Stomach smooth muscle (tissue), 2 donors: Measurements from ENCODE around the gene CCND2.
"Not testable (repeated sequence)": the region's sequence is repeated elsewhere in the genome, so short reads cannot be mapped to it uniquely, and the experiment has no call there.

Experiments
- H3K27ac ChIP-seq: one replicate; pipeline ENCODE4 v1.7.0; 2013; ENCODE audit warnings: mild to moderate bottlenecking, low read length, inconsistent platforms
- H3K27me3 ChIP-seq, 2 donors: one replicate each; pipeline ENCODE4 v1.7.0; 2013; ENCODE audit warnings: low read length in 2 of 2; ENCODE audit not compliant: insufficient read depth in 2 of 2, control insufficient read depth in 1 of 2
- H3K36me3 ChIP-seq, 2 donors: one replicate each; pipeline ENCODE4 v1.7.0; 2013; ENCODE audit warnings: low read length in 2 of 2; ENCODE audit not compliant: control insufficient read depth in 2 of 2, insufficient read depth in 2 of 2
- H3K4me1 ChIP-seq: one replicate; pipeline ENCODE4 v1.7.0; 2013; ENCODE audit warnings: low read length; ENCODE audit not compliant: control insufficient read depth, insufficient read depth
- H3K4me3 ChIP-seq, 2 donors: one replicate each; pipeline ENCODE4 v1.7.0; 2013; ENCODE audit warnings: low read length in 2 of 2
- H3K9ac ChIP-seq, 2 donors: one replicate each; pipeline ENCODE4 v1.7.0; 2013; ENCODE audit warnings: low read length in 2 of 2, mild to moderate bottlenecking in 1 of 2
- H3K9me3 ChIP-seq, 2 donors: one replicate each; pipeline ENCODE4 v1.7.0; 2013; ENCODE audit warnings: low read length in 2 of 2; ENCODE audit not compliant: control insufficient read depth in 2 of 2
- donor health status: healthy.
- donor health status: Pancreatic carcinoma.

CCND2 gene

GRCh38 chr12:4241592-4241991, 32.0 kb upstream of the CCND2 start:
- no peak overlapping the region for H3K27ac ChIP-seq
- H3K4me3 ChIP-seq, result no peak overlapping the region
- H3K4me1 ChIP-seq, result no peaks in the 10 kb centered on the region
- H3K9ac ChIP-seq, result no peak overlapping the region
- no peaks in the 10 kb centered on the region for H3K36me3 ChIP-seq
- H3K9me3 ChIP-seq, result peaks cover 0 to 3% of the 10 kb centered on the region in 2 donors
- peaks cover 6 to 11% of the 10 kb centered on the region in 2 donors for H3K27me3 ChIP-seq

- no peaks in the 10 kb centered on the region for H3K36me3 ChIP-seq
Measured at GRCh38 chr12:4242595-4242994, 31.0 kb upstream of the CCND2 start.

GRCh38 chr12:4243091-4243490, 30.5 kb upstream of the CCND2 start:
- no peak overlapping the region for H3K4me3 ChIP-seq
- H3K4me1 ChIP-seq, result no peaks in the 10 kb centered on the region
- peaks cover 6 to 11% of the 10 kb centered on the region in 2 donors for H3K27me3 ChIP-seq
- H3K27ac ChIP-seq, result no peak overlapping the region
- H3K9ac ChIP-seq, result no peak overlapping the region
- peaks cover 0 to 3% of the 10 kb centered on the region in 2 donors for H3K9me3 ChIP-seq
- no peaks in the 10 kb centered on the region for H3K36me3 ChIP-seq

More at GRCh38 chr12:4242595-4242994, 31.0 kb upstream of the CCND2 start:
- Histone ChIP-seq H3K4me1 (no peaks in the 10 kb centered on the region), H3K27me3 (peaks cover 6 to 11% of the 10 kb centered on the region in 2 donors), H3K9me3 (peaks cover 0 to 3% of the 10 kb centered on the region in 2 donors), H3K4me3 (no peak overlapping the region), H3K9ac (no peak overlapping the region), H3K27ac (no peak overlapping the region)

DNA sequence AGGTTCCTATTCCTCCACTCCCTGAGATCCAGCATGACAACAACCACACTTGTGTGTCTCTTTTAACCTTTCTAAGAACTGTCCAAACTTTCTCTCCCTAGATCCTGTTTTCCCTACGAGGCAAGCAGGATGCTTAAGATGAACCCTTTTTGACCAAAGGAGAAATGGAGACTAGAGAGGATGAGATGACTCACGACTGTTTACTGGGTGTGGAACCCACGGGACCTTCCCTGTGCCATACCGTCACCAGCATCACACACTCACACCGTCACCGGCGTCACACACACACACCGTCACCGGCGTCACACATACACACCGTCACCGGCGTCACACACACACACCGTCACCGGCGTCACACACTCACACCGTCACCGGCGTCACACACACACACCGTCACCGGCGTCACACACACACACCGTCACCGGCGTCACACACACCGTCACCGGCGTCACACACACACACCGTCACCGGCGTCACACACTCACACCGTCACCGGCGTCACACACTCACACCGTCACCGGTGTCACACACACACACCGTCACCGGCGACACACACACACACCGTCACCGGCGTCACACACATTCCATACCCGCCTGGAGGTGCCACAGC, 30.0 kb upstream of the CCND2 start:
- H3K27ac ChIP-seq, H3K9me3 ChIP-seq, H3K36me3 ChIP-seq, H3K4me1 ChIP-seq, H3K4me3 ChIP-seq, H3K9ac ChIP-seq: not testable (repeated sequence)
- peaks cover 6 to 11% of the 10 kb centered on the region in 2 donors for H3K27me3 ChIP-seq

DNA sequence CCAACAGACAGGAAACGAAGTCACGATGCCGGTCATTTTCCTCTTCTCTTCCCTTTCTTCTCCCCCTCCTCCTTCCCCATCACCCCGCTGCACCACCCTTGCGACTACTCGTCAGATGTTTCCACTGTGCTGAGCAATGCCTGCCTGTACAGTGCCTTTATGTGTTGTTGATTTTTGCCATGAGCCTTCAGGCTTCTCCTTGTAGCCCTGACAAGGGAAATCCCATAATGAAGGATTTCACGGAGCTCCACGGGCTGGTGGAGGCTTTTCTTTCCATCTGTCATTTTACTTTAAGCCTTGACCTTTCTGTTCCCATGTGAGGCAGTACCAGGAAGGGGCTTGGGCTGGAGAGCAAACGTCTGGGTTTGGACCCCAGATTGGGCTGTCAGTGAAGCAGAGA, 28.7 kb upstream of the CCND2 start:
- Histone ChIP-seq H3K4me1 (no peaks in the 10 kb centered on the region), H3K4me3 (no peak overlapping the region), H3K27me3 (peaks cover 6 to 10% of the 10 kb centered on the region in 2 donors), H3K36me3 (no peaks in the 10 kb centered on the region), H3K9ac (no peak overlapping the region), H3K27ac (no peak overlapping the region), H3K9me3 (peaks cover 0 to under 1% of the 10 kb centered on the region in 2 donors)

- H3K4me3 ChIP-seq, result no peak overlapping the region
- H3K4me1 ChIP-seq, result no peaks in the 10 kb centered on the region
- no peak overlapping the region for H3K9ac ChIP-seq
- no peak overlapping the region for H3K27ac ChIP-seq
- no peaks in the 10 kb centered on the region for H3K36me3 ChIP-seq
- H3K9me3 ChIP-seq, result no peaks in the 10 kb centered on the region
- peaks cover 6% of the 10 kb centered on the region in 2 donors for H3K27me3 ChIP-seq
Measured at GRCh38 chr12:4245446-4245845, 28.1 kb upstream of the CCND2 start.

DNA sequence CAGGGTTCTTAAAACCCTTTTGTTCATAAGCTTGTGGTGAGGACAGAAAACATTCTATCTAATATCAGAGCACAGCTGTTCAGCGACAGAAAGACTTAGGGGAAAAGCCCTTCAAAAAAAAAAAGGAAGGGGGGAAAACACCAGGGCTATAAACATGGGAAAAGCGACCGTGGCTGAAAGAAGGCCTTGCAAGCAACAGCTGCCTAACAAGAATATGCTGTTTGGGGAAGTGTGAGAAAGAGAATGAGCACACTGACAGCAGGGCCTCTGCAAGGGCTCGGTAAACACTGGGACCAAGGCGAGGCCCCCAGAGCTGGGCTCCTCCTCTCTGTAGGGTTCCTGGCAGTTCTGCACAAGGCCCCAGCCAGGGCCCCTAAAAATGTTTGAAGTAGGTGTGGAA, 27.4 kb upstream of the CCND2 start:
- Histone ChIP-seq H3K27me3 (peaks cover 4 to 6% of the 10 kb centered on the region in 2 donors), H3K9ac (no peak overlapping the region), H3K36me3 (no peaks in the 10 kb centered on the region), H3K4me3 (no peak overlapping the region), H3K4me1 (no peaks in the 10 kb centered on the region), H3K27ac (no peak overlapping the region), H3K9me3 (no peaks in the 10 kb centered on the region)

DNA sequence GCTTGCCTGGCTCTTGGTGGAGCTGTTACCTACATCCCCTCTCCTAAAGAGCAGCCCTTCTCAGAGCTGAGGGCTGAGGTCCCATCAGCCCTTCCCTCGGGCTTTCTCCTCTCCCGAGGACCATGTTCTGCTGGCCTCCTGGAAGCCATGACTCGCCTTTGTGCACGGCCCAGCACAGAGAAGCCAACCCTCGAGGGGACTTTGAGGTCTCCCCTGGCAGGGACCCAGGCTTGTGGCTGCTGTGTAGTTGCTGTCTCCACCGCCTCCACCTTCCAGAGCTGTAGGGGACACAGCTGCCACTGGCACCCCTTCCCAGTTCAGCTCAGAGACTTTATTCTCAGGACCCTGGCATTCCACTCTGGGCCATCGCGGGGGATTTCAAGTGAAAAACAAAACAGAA, 22.9 kb upstream of the CCND2 start:
- no peaks in the 10 kb centered on the region for H3K9me3 ChIP-seq
- H3K4me3 ChIP-seq, result no peak overlapping the region
- no peak overlapping the region for H3K9ac ChIP-seq
- no peak overlapping the region for H3K27ac ChIP-seq
- no peaks in the 10 kb centered on the region for H3K36me3 ChIP-seq
- H3K27me3 ChIP-seq, result no peaks in the 10 kb centered on the region
- H3K4me1 ChIP-seq, result no peaks in the 10 kb centered on the region

GRCh38 chr12:4251216-4251891, 22.2 kb upstream of the CCND2 start:
- H3K9me3 ChIP-seq, result no peaks in the 10 kb centered on the region
- no peaks in the 10 kb centered on the region for H3K4me1 ChIP-seq
- H3K4me3 ChIP-seq, result no peak overlapping the region
- H3K27ac ChIP-seq, result no peak overlapping the region
- no peaks in the 10 kb centered on the region for H3K36me3 ChIP-seq
- no peaks in the 10 kb centered on the region for H3K27me3 ChIP-seq
- no peak overlapping the region for H3K9ac ChIP-seq

GRCh38 chr12:4251967-4252366, 21.6 kb upstream of the CCND2 start:
- no peak overlapping the region for H3K27ac ChIP-seq
- H3K9ac ChIP-seq, result no peak overlapping the region
- no peak overlapping the region for H3K4me3 ChIP-seq
- no peaks in the 10 kb centered on the region for H3K27me3 ChIP-seq
- no peaks in the 10 kb centered on the region for H3K9me3 ChIP-seq
- H3K4me1 ChIP-seq, result no peaks in the 10 kb centered on the region
- no peaks in the 10 kb centered on the region for H3K36me3 ChIP-seq

- Histone ChIP-seq H3K27me3 (no peaks in the 10 kb centered on the region), H3K4me1 (no peaks in the 10 kb centered on the region), H3K4me3 (no peak overlapping the region), H3K27ac (no peak overlapping the region), H3K9ac (no peak overlapping the region), H3K9me3 (no peaks in the 10 kb centered on the region), H3K36me3 (no peaks in the 10 kb centered on the region)
Measured at GRCh38 chr12:4252601-4253000, 21.0 kb upstream of the CCND2 start.
